Endothelial cell of umbilical vein (primary cell): ENCODE measurements around the gene IRF2BP2.

ENCODE experiments used
- CTCF ChIP-seq, 2 donors: IDR thresholded peaks; 1 replicate in 1 of 2; 2 replicates in 1 of 2; pipeline ENCODE4 v1.5.1; 2011; ENCODE audit warnings: low read length in 2 of 2, mild to moderate bottlenecking in 2 of 2, moderate library complexity in 2 of 2, control low read depth in 1 of 2, inconsistent platforms in 1 of 2, low read depth in 1 of 2; ENCODE audit not compliant: insufficient read depth in 1 of 2; ENCODE audit errors: extremely low read depth in 1 of 2
- EZH2 ChIP-seq: IDR thresholded peaks from 2 replicates; pipeline ENCODE4 v1.6.1; 2012; ENCODE audit warnings: borderline replicate concordance, low read depth, mild to moderate bottlenecking, moderate library complexity, low read length, inconsistent platforms; ENCODE audit not compliant: severe bottlenecking
- JUN ChIP-seq: IDR thresholded peaks from 2 replicates; pipeline ENCODE4 v1.6.1; 2011; ENCODE audit warnings: borderline replicate concordance, low read depth; ENCODE audit not compliant: insufficient read length, insufficient read depth
- MAX ChIP-seq: IDR thresholded peaks from 2 replicates; pipeline ENCODE4 v1.6.1; 2011; ENCODE audit not compliant: insufficient read depth, insufficient read length
- MYC ChIP-seq: IDR thresholded peaks from one replicate; pipeline ENCODE4 v1.6.1; 2011; ENCODE audit warnings: mild to moderate bottlenecking, low read depth, low read length
- POLR2A ChIP-seq: IDR thresholded peaks from 2 replicates; pipeline ENCODE4 v1.6.1; 2012; ENCODE audit warnings: low read depth, mild to moderate bottlenecking, control low read depth, low read length
- POLR2AphosphoS5 ChIP-seq: IDR thresholded peaks from 2 replicates; pipeline ENCODE4 v1.6.1; 2012; ENCODE audit warnings: low read depth, mild to moderate bottlenecking, control low read depth, low read length, moderate library complexity; ENCODE audit not compliant: insufficient read depth

- TF ChIP-seq POLR2A (no peak), EZH2 (no peak), CTCF (IDR thresholded peaks at IDR 0.05; ENCODE audit: extremely low read depth in 1 of 2, insufficient read depth in 1 of 2, low read depth in 1 of 2, low read length in 2 of 2) (no peak), MYC (no peak), POLR2AphosphoS5 (no peak), MAX (no peak), JUN (no peak)
Measured at GRCh38 chr1:234584926-234585325, 25.1 kb downstream of the IRF2BP2 start.
